Measurements from ENCODE around the gene ANKFN1.

The ANKFN1 gene

GRCh38 chr17:56447171-56447570, 293.9 kb downstream of the ANKFN1 start:
- DNase-seq, result no peak

- no peak for DNase-seq
Measured at GRCh38 chr17:56448371-56448770, 295.1 kb downstream of the ANKFN1 start.

GRCh38 chr17:56449176-56449575, 295.9 kb downstream of the ANKFN1 start:
- no peak for DNase-seq

GRCh38 chr17:56451629-56452028, 298.4 kb downstream of the ANKFN1 start:
- DNase-seq, result no peak

GRCh38 chr17:56452461-56452860, 299.2 kb downstream of the ANKFN1 start:
- no peak for DNase-seq

- no peak for DNase-seq
Measured at GRCh38 chr17:56457501-56457900, 304.2 kb downstream of the ANKFN1 start.

- no peak for DNase-seq
Measured at GRCh38 chr17:56465886-56466285, 312.6 kb downstream of the ANKFN1 start.

GRCh38 chr17:56468840-56469239, 315.6 kb downstream of the ANKFN1 start:
- no peak for DNase-seq

- DNase-seq, result no peak
Measured at GRCh38 chr17:56471696-56472095, 318.4 kb downstream of the ANKFN1 start.

GRCh38 chr17:56475116-56475515, 321.8 kb downstream of the ANKFN1 start:
- DNase-seq, result no peak

GRCh38 chr17:56478836-56479447, 325.7 kb downstream of the ANKFN1 start:
- peak; percentile 43 to 59 for DNase-seq

GRCh38 chr17:56480501-56480900, 327.2 kb downstream of the ANKFN1 start:
- DNase-seq, result no peak

GRCh38 chr17:56481659-56482058, 328.4 kb downstream of the ANKFN1 start:
- no peak for DNase-seq

- no peak for DNase-seq
Measured at GRCh38 chr17:56482229-56482628, 329.0 kb downstream of the ANKFN1 start.

GRCh38 chr17:56486732-56487131, 333.5 kb downstream of the ANKFN1 start:
- no peak for DNase-seq

GRCh38 chr17:56488800-56489199, 335.5 kb downstream of the ANKFN1 start:
- DNase-seq, result no peak

- DNase-seq, result no peak
Measured at GRCh38 chr17:56489980-56490379, 336.7 kb downstream of the ANKFN1 start.

- DNase-seq, result no peak
Measured at GRCh38 chr17:56495556-56495955, 342.3 kb downstream of the ANKFN1 start.

- no peak for DNase-seq
Measured at GRCh38 chr17:56497132-56497531, 343.9 kb downstream of the ANKFN1 start.

- DNase-seq, result peak; percentile 51 to 66
Measured at GRCh38 chr17:56499799-56500388, 346.6 kb downstream of the ANKFN1 start.

- peak in 1 of 2 experiments; percentile 4 for DNase-seq
Measured at GRCh38 chr17:56502120-56502654, 348.9 kb downstream of the ANKFN1 start.

- no peak for DNase-seq
Measured at GRCh38 chr17:56505154-56505756, 352.0 kb downstream of the ANKFN1 start.

- peak in 1 of 2 experiments; percentile 42 for DNase-seq
Measured at GRCh38 chr17:56506349-56506748, 353.1 kb downstream of the ANKFN1 start.
